ENCODE results near the gene WNT4.

Gene WNT4

DNA sequence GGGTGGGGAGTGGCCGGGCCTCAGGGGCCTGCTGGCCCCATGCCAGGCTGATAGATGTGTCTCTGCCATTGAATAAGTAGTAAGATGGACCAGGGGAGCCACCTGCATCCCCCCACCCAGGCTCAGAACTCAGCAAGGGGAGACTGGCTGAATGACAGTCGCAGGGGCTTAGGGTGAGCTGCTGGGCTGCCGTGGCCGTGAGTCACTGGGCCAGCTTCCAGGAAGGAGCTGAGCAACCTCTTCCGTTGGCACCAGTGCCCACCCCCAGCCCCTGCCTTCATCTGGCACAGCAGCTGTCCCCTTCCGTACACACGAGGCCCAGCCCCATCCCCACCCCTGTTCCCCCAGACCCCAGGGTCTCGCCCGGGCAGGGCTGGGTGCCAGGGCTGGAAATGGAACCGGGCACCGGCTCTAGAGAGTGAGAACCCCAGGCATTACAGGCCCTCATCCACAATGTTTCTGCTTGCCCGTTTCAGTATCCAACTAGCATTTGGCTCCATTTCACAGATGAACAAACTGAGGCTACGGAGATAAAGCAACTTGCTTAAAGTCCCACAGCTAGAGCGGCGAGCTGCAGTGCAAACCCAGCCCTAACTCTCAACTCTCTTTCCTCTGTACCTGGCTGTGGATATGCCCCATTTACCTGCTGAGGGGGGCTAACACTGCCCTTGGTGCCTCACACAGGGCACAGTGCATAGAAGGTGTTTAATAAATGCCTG lies 10.2 kb downstream of the WNT4 start:
- TF ChIP-seq, protein P1, sequence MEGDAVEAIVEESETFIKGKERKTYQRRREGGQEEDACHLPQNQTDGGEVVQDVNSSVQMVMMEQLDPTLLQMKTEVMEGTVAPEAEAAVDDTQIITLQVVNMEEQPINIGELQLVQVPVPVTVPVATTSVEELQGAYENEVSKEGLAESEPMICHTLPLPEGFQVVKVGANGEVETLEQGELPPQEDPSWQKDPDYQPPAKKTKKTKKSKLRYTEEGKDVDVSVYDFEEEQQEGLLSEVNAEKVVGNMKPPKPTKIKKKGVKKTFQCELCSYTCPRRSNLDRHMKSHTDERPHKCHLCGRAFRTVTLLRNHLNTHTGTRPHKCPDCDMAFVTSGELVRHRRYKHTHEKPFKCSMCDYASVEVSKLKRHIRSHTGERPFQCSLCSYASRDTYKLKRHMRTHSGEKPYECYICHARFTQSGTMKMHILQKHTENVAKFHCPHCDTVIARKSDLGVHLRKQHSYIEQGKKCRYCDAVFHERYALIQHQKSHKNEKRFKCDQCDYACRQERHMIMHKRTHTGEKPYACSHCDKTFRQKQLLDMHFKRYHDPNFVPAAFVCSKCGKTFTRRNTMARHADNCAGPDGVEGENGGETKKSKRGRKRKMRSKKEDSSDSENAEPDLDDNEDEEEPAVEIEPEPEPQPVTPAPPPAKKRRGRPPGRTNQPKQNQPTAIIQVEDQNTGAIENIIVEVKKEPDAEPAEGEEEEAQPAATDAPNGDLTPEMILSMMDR (IDR thresholded peaks at IDR 0.05; ENCODE audit: low read length, missing control alignments) = no peak
- DNase-seq (ENCODE audit: low read depth) = peak; percentile 58
- H3K4me3 ChIP-seq (replicated peaks; ENCODE audit: low read depth, low read length) = no peak overlapping the region

DNA sequence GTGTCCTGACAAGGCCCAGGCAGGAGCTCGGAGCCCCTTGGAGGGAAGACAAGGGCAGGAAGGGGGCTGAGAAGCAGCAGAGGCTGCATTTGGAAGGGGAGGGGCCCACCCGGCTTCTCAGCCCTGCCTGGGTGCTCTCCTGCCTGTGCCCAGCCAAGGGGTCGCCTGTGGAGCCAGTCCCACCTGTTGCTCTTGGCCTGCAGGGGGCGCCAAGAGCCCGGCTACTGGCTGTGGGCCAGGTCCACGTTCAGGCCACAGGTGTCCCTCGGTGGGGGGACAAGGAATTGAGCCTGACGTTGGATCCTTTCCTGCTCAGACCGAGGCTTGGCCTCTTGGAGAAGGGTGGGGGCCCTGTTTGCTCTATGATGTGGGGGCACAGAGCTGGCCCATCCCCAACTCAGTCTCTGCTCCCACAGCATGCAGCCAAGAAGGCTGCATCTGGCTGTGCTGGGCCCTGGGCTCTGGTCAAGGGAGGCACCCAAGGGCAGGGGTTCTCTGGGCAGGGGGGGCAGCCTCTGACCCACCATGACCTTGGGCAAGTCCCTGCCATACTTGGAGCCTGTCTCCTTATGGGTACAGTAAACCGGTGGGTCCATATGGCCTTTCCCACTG lies 10.9 kb downstream of the WNT4 start:
- TF ChIP-seq, protein P1 (IDR thresholded peaks at IDR 0.05; ENCODE audit: low read length, missing control alignments) = peak; percentile 59
- no peak for DNase-seq (ENCODE audit: low read depth)
- no peak overlapping the region for H3K4me3 ChIP-seq (replicated peaks; ENCODE audit: low read depth, low read length)

DNA sequence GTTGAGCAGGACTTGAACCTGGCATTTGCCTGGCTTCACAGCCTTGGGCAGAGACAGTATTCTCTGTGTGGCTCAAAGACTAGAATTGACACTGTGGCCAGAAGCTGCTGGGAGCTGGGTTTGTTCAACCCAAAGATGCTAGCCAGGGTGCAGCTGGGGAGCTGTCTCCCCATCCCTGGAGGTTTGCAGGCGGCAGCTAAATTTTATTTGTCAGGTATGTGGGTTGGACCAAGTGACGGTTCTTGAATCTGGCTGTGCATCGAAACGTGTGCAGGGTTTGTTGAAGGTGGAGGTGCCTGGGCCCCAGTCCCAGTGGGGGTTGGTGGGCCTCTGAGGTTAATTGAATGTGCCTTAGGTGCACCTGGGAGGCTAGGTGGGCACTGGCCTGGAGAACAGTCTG lies 11.8 kb downstream of the WNT4 start:
- no peak overlapping the region for H3K4me3 ChIP-seq (replicated peaks; ENCODE audit: low read depth, low read length)
- no peak for DNase-seq (ENCODE audit: low read depth)
- TF ChIP-seq, protein P1 (IDR thresholded peaks at IDR 0.05; ENCODE audit: low read length, missing control alignments) = no peak

DNA sequence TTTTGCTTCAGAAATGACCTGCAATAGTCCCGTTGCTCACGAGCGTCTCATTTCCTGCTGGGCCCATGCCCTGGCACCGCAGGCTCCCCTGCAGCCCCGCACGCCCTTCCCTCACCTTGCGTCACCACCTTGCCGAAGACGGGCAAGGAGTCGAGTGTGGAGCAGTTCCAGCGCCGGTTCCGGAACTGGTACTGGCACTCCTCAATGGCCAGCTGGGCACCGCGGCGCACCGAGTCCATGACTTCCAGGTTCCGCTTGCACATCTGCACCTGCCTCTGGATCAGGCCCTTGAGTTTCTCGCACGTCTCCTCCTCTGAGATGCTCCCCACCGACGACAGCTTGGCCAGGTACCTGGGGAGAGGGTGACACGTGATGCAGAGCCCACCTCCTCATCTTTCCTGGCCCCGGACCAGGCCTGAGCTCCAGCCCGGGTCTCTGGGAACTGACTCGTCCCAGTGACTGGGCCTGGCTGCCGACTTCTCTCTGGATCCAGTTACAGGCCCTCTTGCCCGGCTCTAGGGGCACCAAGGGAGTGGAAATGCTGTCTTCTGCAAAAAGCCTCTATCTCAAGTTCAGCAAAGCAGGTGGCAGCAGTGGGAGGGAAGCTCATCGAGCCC lies 13.3 kb downstream of the WNT4 start:
- no peak for DNase-seq (ENCODE audit: low read depth)
- no peak overlapping the region for H3K4me3 ChIP-seq (replicated peaks; ENCODE audit: low read depth, low read length)
- TF ChIP-seq, protein P1 (IDR thresholded peaks at IDR 0.05; ENCODE audit: low read length, missing control alignments) = no peak

DNA sequence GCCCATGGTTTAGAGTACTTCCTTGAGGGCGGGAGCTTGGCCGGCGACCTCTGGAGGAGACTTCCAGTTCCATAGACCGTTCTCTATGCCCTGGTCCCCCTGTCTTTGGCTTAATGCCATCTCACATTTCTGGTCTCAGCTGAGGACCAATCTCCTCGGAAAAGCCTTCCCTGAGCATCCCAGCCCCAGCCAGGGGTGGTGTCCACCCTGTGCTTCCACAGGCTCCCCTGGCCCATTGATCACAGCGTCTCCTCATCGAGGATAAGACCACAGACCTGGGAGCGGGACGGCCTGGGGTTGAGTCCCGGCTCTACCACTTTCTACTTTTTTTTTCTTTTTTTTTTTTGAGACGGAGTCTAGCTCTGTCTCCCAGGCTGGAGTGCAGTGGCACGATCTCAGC lies 14.5 kb downstream of the WNT4 start:
- TF ChIP-seq, protein P1 (IDR thresholded peaks at IDR 0.05; ENCODE audit: low read length, missing control alignments) = no peak
- DNase-seq (ENCODE audit: low read depth) = no peak
- no peak overlapping the region for H3K4me3 ChIP-seq (replicated peaks; ENCODE audit: low read depth, low read length)

DNA sequence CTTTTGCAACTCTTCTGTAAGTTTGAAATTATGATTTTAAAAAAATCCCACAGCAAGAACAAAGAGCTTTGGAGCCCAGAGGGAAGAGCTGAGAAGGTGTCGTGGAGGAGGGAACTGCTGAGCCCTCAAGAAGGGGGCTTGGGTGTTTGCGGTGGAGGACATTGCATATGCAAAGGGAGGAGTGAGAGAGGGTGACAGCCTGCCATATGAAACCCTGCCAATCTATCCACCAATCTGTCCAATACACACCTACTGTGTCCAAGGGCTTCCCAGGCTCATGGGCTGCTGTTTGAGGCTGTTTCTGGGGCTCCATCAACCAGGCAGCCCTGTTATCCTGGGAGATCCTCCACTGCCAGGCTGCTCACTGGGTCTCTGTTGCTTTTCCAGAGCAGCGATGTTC lies 15.2 kb downstream of the WNT4 start:
- TF ChIP-seq, protein P1 (IDR thresholded peaks at IDR 0.05; ENCODE audit: low read length, missing control alignments) = no peak
- no peak overlapping the region for H3K4me3 ChIP-seq (replicated peaks; ENCODE audit: low read depth, low read length)
- no peak for DNase-seq (ENCODE audit: low read depth)
